Esophagus muscularis mucosa (tissue), 4 donors: ENCODE measurements around the gene PARVB. TPM values are rescaled to one million over a fixed set of nuclear protein-coding genes. Genes with fewer than 3 reads are reported as not detected.

Experiments
- DNase-seq: peaks from one replicate; pipeline ENCODE4 v3.0.0-alpha.2; 2017; ENCODE audit errors: extremely low spot score
- H3K27ac ChIP-seq, 4 donors: fragments of 200-600 bp; sonication (generic); replicated peaks in 1 of 4; 1 replicate in 3 of 4; 2 replicates in 1 of 4; pipeline ENCODE4 v1.5.1; 2016 to 2019; ENCODE audit warnings: mild to moderate bottlenecking in 1 of 4
- H3K27me3 ChIP-seq, 4 donors: fragments of 200-600 bp; sonication (generic); one replicate each; pipeline versions ENCODE4 v1.5.1 to v1.6.0; 2016 to 2019
- H3K36me3 ChIP-seq, 4 donors: fragments of 200-600 bp; sonication (generic); one replicate each; pipeline ENCODE4 v1.5.1; 2016 to 2019
- H3K4me1 ChIP-seq, 4 donors: fragments of 200-600 bp; sonication (generic); one replicate each; pipeline ENCODE4 v1.5.1; 2016 to 2019
- H3K4me3 ChIP-seq, 4 donors: fragments of 200-600 bp; sonication (generic); 1 replicate in 2 of 4; 2 replicates in 2 of 4; pipeline ENCODE4 v1.5.1; 2016 to 2019; ENCODE audit warnings: mild to moderate bottlenecking in 4 of 4, moderate library complexity in 1 of 4
- H3K9me3 ChIP-seq, 4 donors: fragments of 200-600 bp; sonication (generic); 1 replicate in 3 of 4; 2 replicates in 1 of 4; pipeline ENCODE4 v1.5.1; 2016 to 2019
- CTCF ChIP-seq, 3 experiments: fragments of 200-600 bp in 2 of 3; fragments of 450-650 bp in 1 of 3; sonication (generic) in 2 of 3; IDR thresholded peaks; one replicate each; pipeline ENCODE4 v1.5.1; 2017 to 2019; ENCODE audit warnings: antibody characterized with exemption in 3 of 3, mild to moderate bottlenecking in 2 of 3, moderate library complexity in 1 of 3
- EP300 ChIP-seq: sonication (generic); formaldehyde crosslinking; IDR thresholded peaks from one replicate; pipeline ENCODE4 v1.6.1; 2017; ENCODE audit warnings: antibody characterized with exemption
- POLR2A ChIP-seq: fragments of 450-650 bp; IDR thresholded peaks from one replicate; pipeline ENCODE4 v1.6.1; 2017; ENCODE audit warnings: antibody characterized with exemption, moderate library complexity, mild to moderate bottlenecking, low read depth
- POLR2AphosphoS5 ChIP-seq, 2 donors: sonication (generic); formaldehyde crosslinking; IDR thresholded peaks; one replicate each; pipeline ENCODE4 v1.6.1; 2017; ENCODE audit warnings: antibody characterized with exemption in 2 of 2
- WGBS: methylation state at CpG from one replicate; pipeline ENCODE4 v1.1.5; 2018; 5-methylcytosine and 5-hydroxymethylcytosine counted together
- intact Hi-C: fragments of 100-400 bp; cut with DNase I; formaldehyde crosslinking; loops from one replicate; pipeline ENCODE4 v1.15.1; 2023
- total RNA-seq, 4 donors: library from RNA; depleted of rRNA; stranded (reverse); fragments of >200 nt; gene quantifications; one replicate each; pipeline versions ENCODE4 v1.1.0 to v1.2.1, GENCODE V29; 2016

Gene PARVB
- total RNA-seq, 4 donors from 2014 or later, result 22.0 to 107 (median 45.5) TPM

- peaks cover 0 to 11% (median 9%) of the 10 kb centered on the region in 4 donors for H3K9me3 ChIP-seq
- TF ChIP-seq CTCF (IDR thresholded peaks at IDR 0.05) (no peak), POLR2AphosphoS5 (IDR thresholded peaks at IDR 0.05) (no peak), EP300 (no peak), POLR2A (no peak)
- DNase-seq, result no peak
- 92% methylated on average over 1 of the region's 1 CpG for WGBS
- intact Hi-C loops, result no loop called here
- H3K4me1 ChIP-seq, result peaks cover 9 to 15% (median 13%) of the 10 kb centered on the region in 4 donors
- H3K36me3 ChIP-seq, result no peaks in the 10 kb centered on the region
- no peaks in the 10 kb centered on the region for H3K27me3 ChIP-seq
- no peak overlapping the region for H3K4me3 ChIP-seq
- no peak overlapping the region for H3K27ac ChIP-seq
These were observed 188.8 kb downstream of the PARVB start for GRCh38 chr22:44212936-44213335.

- intact Hi-C loops, result no loop called here
- H3K27me3 ChIP-seq, result no peaks in the 10 kb centered on the region
- no peak overlapping the region for H3K27ac ChIP-seq
- H3K4me1 ChIP-seq, result peaks cover 9 to 15% (median 13%) of the 10 kb centered on the region in 4 donors
- WGBS, result 91% methylated on average over 3 of the region's 3 CpGs
- no peak for DNase-seq
- H3K9me3 ChIP-seq, result peaks cover 0 to 11% (median 9%) of the 10 kb centered on the region in 4 donors
- no peak overlapping the region for H3K4me3 ChIP-seq
- no peaks in the 10 kb centered on the region for H3K36me3 ChIP-seq
- TF ChIP-seq POLR2A, result no peak
- TF ChIP-seq EP300, result no peak
- TF ChIP-seq POLR2AphosphoS5 (IDR thresholded peaks at IDR 0.05), result no peak
- TF ChIP-seq CTCF (IDR thresholded peaks at IDR 0.05), result no peak
These were observed 189.5 kb downstream of the PARVB start for GRCh38 chr22:44213489-44214043.

GRCh38 chr22:44214187-44214586 lies 190.1 kb downstream of the PARVB start:
- intact Hi-C loops, result no loop called here
- WGBS, result 93% methylated on average over 3 of the region's 3 CpGs
- no peaks in the 10 kb centered on the region for H3K36me3 ChIP-seq
- no peaks in the 10 kb centered on the region for H3K27me3 ChIP-seq
- no peak for TF ChIP-seq POLR2A
- H3K4me3 ChIP-seq, result no peak overlapping the region
- no peak for DNase-seq
- H3K9me3 ChIP-seq, result peaks cover 0 to 11% (median 8%) of the 10 kb centered on the region in 4 donors
- no peak overlapping the region for H3K27ac ChIP-seq
- H3K4me1 ChIP-seq, result peaks cover 9 to 15% (median 13%) of the 10 kb centered on the region in 4 donors

GRCh38 chr22:44214764-44215163 lies 190.7 kb downstream of the PARVB start:
- WGBS, result 83% methylated on average over 6 of the region's 6 CpGs
- no peak overlapping the region for H3K4me3 ChIP-seq
- H3K4me1 ChIP-seq, result peaks cover 9 to 15% (median 13%) of the 10 kb centered on the region in 4 donors
- DNase-seq, result peak; percentile 26
- no peaks in the 10 kb centered on the region for H3K36me3 ChIP-seq
- intact Hi-C loops, result no loop called here
- no peak overlapping the region for H3K27ac ChIP-seq
- no peaks in the 10 kb centered on the region for H3K27me3 ChIP-seq
- TF ChIP-seq POLR2AphosphoS5 (IDR thresholded peaks at IDR 0.05), result no peak
- no peak for TF ChIP-seq EP300
- peaks cover 0 to 5% (median 4%) of the 10 kb centered on the region in 4 donors for H3K9me3 ChIP-seq

GRCh38 chr22:44215287-44215686 lies 191.2 kb downstream of the PARVB start:
- Histone ChIP-seq H3K36me3 (no peaks in the 10 kb centered on the region), H3K4me1 (peaks cover 9 to 15% (median 13%) of the 10 kb centered on the region in 4 donors), H3K4me3 (no peak overlapping the region), H3K27ac (no peak overlapping the region), H3K27me3 (no peaks in the 10 kb centered on the region), H3K9me3 (peaks cover 0 to under 1% (median 0%) of the 10 kb centered on the region in 4 donors)
- WGBS, result 89% methylated on average over 4 of the region's 4 CpGs
- DNase-seq, result peak; percentile 21
- no peak for TF ChIP-seq EP300
- no peak for TF ChIP-seq POLR2AphosphoS5 (IDR thresholded peaks at IDR 0.05)
- no peak for TF ChIP-seq CTCF (IDR thresholded peaks at IDR 0.05)
- no peak for TF ChIP-seq POLR2A
- intact Hi-C loops, result no loop called here

- Histone ChIP-seq H3K27ac (no peak overlapping the region), H3K4me1 (peaks cover 4 to 6% (median 5%) of the 10 kb centered on the region in 4 donors), H3K4me3 (no peak overlapping the region), H3K9me3 (no peaks in the 10 kb centered on the region), H3K36me3 (no peaks in the 10 kb centered on the region), H3K27me3 (peaks cover 0 to 3% (median 0%) of the 10 kb centered on the region in 4 donors)
- 82% methylated on average over 7 of the region's 7 CpGs for WGBS
- intact Hi-C loops, result no loop called here
- TF ChIP-seq POLR2A (no peak), CTCF (IDR thresholded peaks at IDR 0.05) (no peak), POLR2AphosphoS5 (IDR thresholded peaks at IDR 0.05) (no peak), EP300 (no peak)
- peak; percentile 26 for DNase-seq
These were observed 193.2 kb downstream of the PARVB start for GRCh38 chr22:44217346-44217745.
